HepG2 (cell line): ENCODE data around the gene SEPTIN5. TPM values are rescaled to one million over a fixed set of nuclear protein-coding genes. Genes with fewer than 3 reads are reported as not detected.

Experiments used
- ATAC-seq: fragments of 200-7000 bp; cut with Tn5 transposase; 3 replicates; pipeline ENCODE4 v1.9.1; 2020; ENCODE audit warnings: mild to moderate bottlenecking, moderate library complexity
- BruUV-seq: library from RNA; stranded (reverse); fragments of 400-500 nt; replicated peaks from 2 replicates; lab custom pipeline; 2021; lab: Mats Ljungman, UMichigan
- CTCF ChIA-PET: fragments of 300-600 bp; formaldehyde crosslinking; extraction: SDS; loops from one replicate; lab custom pipeline; 2021; ENCODE audit warnings: low total read pairs, inconsistent platforms, low intra/inter-chr PET ratio; lab: Yijun Ruan, JAX
- POLR2A ChIA-PET: fragments of 350-600 bp; sonication (Branson Sonifier 250); formaldehyde crosslinking; loops from one replicate; lab custom pipeline; 2020; ENCODE audit warnings: antibody characterized with exemption, inconsistent platforms; lab: Yijun Ruan, JAX
- DNase-seq: peaks from one replicate; pipeline ENCODE4 v3.0.0-alpha.2; 2015; ENCODE audit warnings: low spot score
- FAIRE-seq: peaks from 3 replicates; lab custom pipeline; 2011; peaks lifted over from hg19 to GRCh38; lab: Jason Lieb, UNC
- H2AFZ ChIP-seq: one replicate; pipeline ENCODE4 v1.6.1; 2011; ENCODE audit warnings: low read length, inconsistent platforms
- H3K27ac ChIP-seq: fragments of 300-600 bp; 3 replicates; pipeline ENCODE4 v1.8.0; 2011; ENCODE audit warnings: mixed run types, mild to moderate bottlenecking, mixed read lengths, low read length, inconsistent platforms; ENCODE audit not compliant: insufficient read depth; ENCODE audit errors: extremely low read length
- H3K27me3 ChIP-seq, 2 experiments: fragments of 200-600 bp in 1 of 2; 2 replicates in 1 of 2; 3 replicates in 1 of 2; pipeline versions ENCODE4 v1.6.0 to v1.8.0; 2011; ENCODE audit warnings: low read length in 2 of 2, mild to moderate bottlenecking in 2 of 2, moderate library complexity in 2 of 2, inconsistent platforms in 1 of 2; ENCODE audit not compliant: insufficient read depth in 2 of 2, control insufficient read depth in 1 of 2
- H3K36me3 ChIP-seq, 2 experiments: fragments of 200-600 bp in 1 of 2; replicated peaks in 1 of 2; 2 replicates in 1 of 2; 3 replicates in 1 of 2; pipeline versions ENCODE4 v1.5.1 to v1.8.0; 2011; ENCODE audit warnings: low read length in 2 of 2, inconsistent platforms in 1 of 2; ENCODE audit not compliant: insufficient read depth in 2 of 2, control insufficient read depth in 1 of 2
- H3K4me1 ChIP-seq: 2 replicates; pipeline ENCODE4 v1.5.1; 2012; ENCODE audit warnings: low read length, inconsistent platforms; ENCODE audit not compliant: insufficient read depth
- H3K4me2 ChIP-seq: 2 replicates; pipeline ENCODE4 v1.6.0; 2011; ENCODE audit warnings: low read depth, low read length, inconsistent platforms
- H3K4me3 ChIP-seq, 3 experiments: fragments of 200-600 bp in 1 of 3; sonication (generic), shearing (Covaris generic) in 1 of 3; replicated peaks in 1 of 3; 2 replicates each; pipeline ENCODE4 v1.5.1; 2011 to 2016; ENCODE audit warnings: low read length in 3 of 3, inconsistent platforms in 2 of 3, low read depth in 2 of 3, mild to moderate bottlenecking in 2 of 3, control low read depth in 1 of 3, mixed read lengths in 1 of 3; ENCODE audit not compliant: insufficient read depth in 1 of 3
- H3K79me2 ChIP-seq: one replicate; pipeline ENCODE4 v1.6.1; 2011; ENCODE audit warnings: low read length, inconsistent platforms; ENCODE audit not compliant: insufficient read depth
- H3K9ac ChIP-seq: 2 replicates; pipeline ENCODE4 v1.6.0; 2011; ENCODE audit warnings: mild to moderate bottlenecking, low read depth, low read length, inconsistent platforms; ENCODE audit not compliant: insufficient read depth
- H3K9me3 ChIP-seq: 2 replicates; pipeline ENCODE4 v1.5.1; 2012; ENCODE audit warnings: mild to moderate bottlenecking, low read length
- H4K20me1 ChIP-seq: 2 replicates; pipeline ENCODE4 v1.6.0; 2011; ENCODE audit warnings: inconsistent platforms, mild to moderate bottlenecking, low read length, moderate library complexity; ENCODE audit not compliant: insufficient read depth
- BRCA1 ChIP-seq: sonication (generic); formaldehyde crosslinking; IDR thresholded peaks from 2 replicates; pipeline ENCODE4 v1.4.0; 2020; ENCODE audit warnings: missing genetic modification reagents
- ELF3 ChIP-seq: IDR thresholded peaks from 2 replicates; pipeline ENCODE4 v1.6.1; 2016; ENCODE audit warnings: missing genetic modification reagents, missing compliant biosample characterization
- MAZ ChIP-seq, 2 experiments: sonication (generic) in 1 of 2; formaldehyde crosslinking in 1 of 2; IDR thresholded peaks; 2 replicates each; pipeline versions ENCODE4 v1.5.0 to v1.6.1; 2012 to 2020; ENCODE audit warnings: low read depth in 2 of 2, mild to moderate bottlenecking in 2 of 2, borderline replicate concordance in 1 of 2, improper control_type of control experiment in 1 of 2, low read length in 1 of 2, missing genetic modification reagents in 1 of 2, moderate library complexity in 1 of 2
- NFE2 ChIP-seq: sonication (generic); formaldehyde crosslinking; IDR thresholded peaks from 2 replicates; pipeline ENCODE4 v1.4.0; 2020; ENCODE audit warnings: missing genetic modification reagents
- PITX1 ChIP-seq: sonication (generic); formaldehyde crosslinking; IDR thresholded peaks from 2 replicates; pipeline ENCODE4 v1.5.1; 2020; ENCODE audit warnings: mild to moderate bottlenecking, missing genetic modification reagents
- SRY ChIP-seq: sonication (generic); formaldehyde crosslinking; IDR thresholded peaks from 2 replicates; pipeline ENCODE4 v1.8.0; 2022; ENCODE audit warnings: mild to moderate bottlenecking, missing genetic modification reagents
- TBP ChIP-seq: sonication (generic); formaldehyde crosslinking; IDR thresholded peaks from 2 replicates; pipeline ENCODE4 v1.5.0; 2020; ENCODE audit warnings: missing genetic modification reagents
- ZBTB1 ChIP-seq: sonication (generic); formaldehyde crosslinking; IDR thresholded peaks from 2 replicates; pipeline ENCODE4 v1.4.0; 2020; ENCODE audit warnings: missing genetic modification reagents, borderline replicate concordance
- ZNF101 ChIP-seq: sonication (generic); formaldehyde crosslinking; IDR thresholded peaks from 2 replicates; pipeline ENCODE4 v1.4.0; 2020; ENCODE audit warnings: mild to moderate bottlenecking, low read depth, missing genetic modification reagents, borderline replicate concordance
- ZNF235 ChIP-seq: sonication (generic); formaldehyde crosslinking; IDR thresholded peaks from 2 replicates; pipeline ENCODE4 v1.8.1; 2023; ENCODE audit warnings: mild to moderate bottlenecking, missing genetic modification reagents, borderline replicate concordance
- ZNF33B ChIP-seq: sonication (generic); formaldehyde crosslinking; IDR thresholded peaks from 2 replicates; pipeline ENCODE4 v1.5.1; 2020; ENCODE audit warnings: mild to moderate bottlenecking, missing genetic modification reagents
- ZNF550 ChIP-seq: sonication (generic); formaldehyde crosslinking; IDR thresholded peaks from 2 replicates; pipeline ENCODE4 v1.4.0; 2020; ENCODE audit warnings: mild to moderate bottlenecking, missing genetic modification reagents, borderline replicate concordance
- WGBS: methylation state at CpG from one replicate; pipeline ENCODE4 v1.1.6; 2017; ENCODE audit warnings: low lambda C conversion rate; 5-methylcytosine and 5-hydroxymethylcytosine counted together
- in situ Hi-C: cut with HindIII; loops from 2 replicates; pipeline ENCODE4 v1.10.0; 2017; ENCODE audit warnings: low pct_unique_long_range_greater_than_20kb; ENCODE audit not compliant: extremely low pct_ligation_motif_present
- intact Hi-C: fragments of 100-400 bp; cut with micrococcal nuclease; formaldehyde crosslinking; loops from one replicate; pipeline ENCODE4 v1.10.0; 2022; ENCODE audit not compliant: unreplicated experiment
- polyA plus RNA-seq, 8 experiments: library from polyadenylated mRNA; depleted of rRNA in 3 of 8; stranded (reverse) in 7 of 8; unstranded in 1 of 8; fragments of >200 nt; fragmentation: Illumina TruSeq in 4 of 8; extraction: Trizol in 4 of 8; gene quantifications; 2 replicates each; pipeline versions ENCODE4 v1.2.1 to v1.2.3, GENCODE V29; 2011 to 2016; ENCODE audit warnings: low read depth in 4 of 8, missing spikeins in 1 of 8, mixed read lengths in 1 of 8; ENCODE audit not compliant: insufficient read depth in 1 of 8
- total RNA-seq, 5 experiments: library from RNA; depleted of rRNA; stranded (reverse); fragments of >200 nt; fragmentation: Illumina TruSeq; extraction: Trizol; gene quantifications; 2 replicates each; pipeline ENCODE4 v1.2.3, GENCODE V29; 2016; ENCODE audit warnings: low read depth in 1 of 5
- TF ChIP-seq, protein P1 (sequence below): sonication (generic); formaldehyde crosslinking; IDR thresholded peaks from 2 replicates; pipeline ENCODE4 v1.4.0; 2020; ENCODE audit warnings: missing genetic modification reagents
- TF ChIP-seq, protein P2 (sequence below): sonication (generic); formaldehyde crosslinking; IDR thresholded peaks from 2 replicates; pipeline ENCODE4 v1.5.0; 2020; ENCODE audit warnings: mild to moderate bottlenecking, missing genetic modification reagents
- TF ChIP-seq, protein P3 (sequence below): sonication (generic); formaldehyde crosslinking; IDR thresholded peaks from 2 replicates; pipeline ENCODE4 v1.5.1; 2020; ENCODE audit warnings: missing genetic modification reagents, mild to moderate bottlenecking, borderline replicate concordance

Gene SEPTIN5
- total and polyA plus RNA-seq, 2 of the 13 experiments (the other 11 are each of a cell fraction or from before 2014, with no cell fraction given) = 0.33 TPM; not detected in 1

DNA sequence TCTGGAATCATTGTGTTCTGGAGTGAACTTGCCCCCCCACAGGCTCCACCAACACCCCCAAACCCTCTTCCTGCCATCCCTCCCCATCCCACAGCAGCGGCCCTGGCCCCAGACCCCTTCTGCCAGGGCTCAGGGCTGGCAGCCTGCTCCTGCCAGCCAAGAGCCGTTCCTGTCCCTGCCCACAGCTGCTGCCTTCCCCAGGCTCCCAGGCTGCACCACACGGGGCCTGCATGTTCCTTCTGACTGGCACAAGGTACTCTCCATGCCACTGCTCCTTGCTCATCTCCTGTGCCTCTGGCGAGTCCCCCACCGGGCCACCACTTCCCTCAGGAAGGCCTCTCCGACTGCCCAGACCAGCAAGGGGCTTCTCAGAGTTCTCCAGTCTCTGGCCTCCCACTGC is 14.0 kb downstream of the SEPTIN5 start:
- no peak for FAIRE-seq
- CTCF ChIA-PET = no interaction called here

DNA sequence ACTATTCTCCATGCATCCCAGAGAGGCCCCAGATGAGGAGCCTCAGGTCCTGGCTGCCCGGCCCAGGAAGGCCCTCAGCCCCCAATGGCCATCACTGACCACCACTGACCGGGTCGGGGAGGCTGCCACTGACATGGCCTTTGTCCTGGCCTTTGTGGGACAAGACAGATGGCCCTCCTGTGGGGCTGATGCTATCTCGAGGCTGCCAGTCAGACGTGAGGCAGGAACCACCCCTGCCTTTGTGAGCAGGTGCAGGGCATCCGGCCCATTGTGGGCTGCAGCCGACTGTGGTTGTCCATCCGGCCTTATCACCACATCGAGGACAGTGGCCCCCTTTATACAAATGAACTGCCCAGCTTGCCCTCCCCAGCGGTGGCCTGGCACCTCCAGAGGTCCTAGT is 14.5 kb downstream of the SEPTIN5 start:
- no peak overlapping the region for H2AFZ ChIP-seq
- TF ChIP-seq ZBTB1 (CRISPR knock-in tag) (no peak), TBP (CRISPR knock-in tag) (no peak), PITX1 (CRISPR knock-in tag) (no peak), ZNF235 (CRISPR knock-in tag) (no peak), ELF3 (CRISPR knock-in tag) (no peak), MAZ (IDR thresholded peaks at IDR 0.05; ENCODE audit: borderline replicate concordance, low read depth, low read length) (no peak), MAZ (CRISPR knock-in tag; IDR thresholded peaks at IDR 0.05; ENCODE audit: low read depth) (no peak), ZNF101 (no peak), BRCA1 (CRISPR knock-in tag) (no peak), NFE2 (CRISPR knock-in tag) (no peak), ZNF550 (CRISPR knock-in tag) (no peak)
- TF ChIP-seq, protein P1, sequence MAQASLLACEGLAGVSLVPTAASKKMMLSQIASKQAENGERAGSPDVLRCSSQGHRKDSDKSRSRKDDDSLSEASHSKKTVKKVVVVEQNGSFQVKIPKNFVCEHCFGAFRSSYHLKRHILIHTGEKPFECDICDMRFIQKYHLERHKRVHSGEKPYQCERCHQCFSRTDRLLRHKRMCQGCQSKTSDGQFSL (CRISPR knock-in tag) = no peak
- TF ChIP-seq, protein P2, sequence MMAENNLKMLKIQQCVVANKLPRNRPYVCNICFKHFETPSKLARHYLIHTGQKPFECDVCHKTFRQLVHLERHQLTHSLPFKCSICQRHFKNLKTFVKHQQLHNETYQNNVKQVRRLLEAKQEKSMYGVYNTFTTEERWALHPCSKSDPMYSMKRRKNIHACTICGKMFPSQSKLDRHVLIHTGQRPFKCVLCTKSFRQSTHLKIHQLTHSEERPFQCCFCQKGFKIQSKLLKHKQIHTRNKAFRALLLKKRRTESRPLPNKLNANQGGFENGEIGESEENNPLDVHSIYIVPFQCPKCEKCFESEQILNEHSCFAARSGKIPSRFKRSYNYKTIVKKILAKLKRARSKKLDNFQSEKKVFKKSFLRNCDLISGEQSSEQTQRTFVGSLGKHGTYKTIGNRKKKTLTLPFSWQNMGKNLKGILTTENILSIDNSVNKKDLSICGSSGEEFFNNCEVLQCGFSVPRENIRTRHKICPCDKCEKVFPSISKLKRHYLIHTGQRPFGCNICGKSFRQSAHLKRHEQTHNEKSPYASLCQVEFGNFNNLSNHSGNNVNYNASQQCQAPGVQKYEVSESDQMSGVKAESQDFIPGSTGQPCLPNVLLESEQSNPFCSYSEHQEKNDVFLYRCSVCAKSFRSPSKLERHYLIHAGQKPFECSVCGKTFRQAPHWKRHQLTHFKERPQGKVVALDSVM (CRISPR knock-in tag) = no peak
- TF ChIP-seq, protein P3, sequence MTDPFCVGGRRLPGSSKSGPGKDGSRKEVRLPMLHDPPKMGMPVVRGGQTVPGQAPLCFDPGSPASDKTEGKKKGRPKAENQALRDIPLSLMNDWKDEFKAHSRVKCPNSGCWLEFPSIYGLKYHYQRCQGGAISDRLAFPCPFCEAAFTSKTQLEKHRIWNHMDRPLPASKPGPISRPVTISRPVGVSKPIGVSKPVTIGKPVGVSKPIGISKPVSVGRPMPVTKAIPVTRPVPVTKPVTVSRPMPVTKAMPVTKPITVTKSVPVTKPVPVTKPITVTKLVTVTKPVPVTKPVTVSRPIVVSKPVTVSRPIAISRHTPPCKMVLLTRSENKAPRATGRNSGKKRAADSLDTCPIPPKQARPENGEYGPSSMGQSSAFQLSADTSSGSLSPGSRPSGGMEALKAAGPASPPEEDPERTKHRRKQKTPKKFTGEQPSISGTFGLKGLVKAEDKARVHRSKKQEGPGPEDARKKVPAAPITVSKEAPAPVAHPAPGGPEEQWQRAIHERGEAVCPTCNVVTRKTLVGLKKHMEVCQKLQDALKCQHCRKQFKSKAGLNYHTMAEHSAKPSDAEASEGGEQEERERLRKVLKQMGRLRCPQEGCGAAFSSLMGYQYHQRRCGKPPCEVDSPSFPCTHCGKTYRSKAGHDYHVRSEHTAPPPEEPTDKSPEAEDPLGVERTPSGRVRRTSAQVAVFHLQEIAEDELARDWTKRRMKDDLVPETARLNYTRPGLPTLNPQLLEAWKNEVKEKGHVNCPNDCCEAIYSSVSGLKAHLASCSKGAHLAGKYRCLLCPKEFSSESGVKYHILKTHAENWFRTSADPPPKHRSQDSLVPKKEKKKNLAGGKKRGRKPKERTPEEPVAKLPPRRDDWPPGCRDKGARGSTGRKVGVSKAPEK (CRISPR knock-in tag) = no peak
- TF ChIP-seq, all 625 proteins: peak for 0
- Histone ChIP-seq H3K9ac (no peak overlapping the region), H3K79me2 (no peaks in the 10 kb centered on the region), H3K27ac (no peak overlapping the region), H3K4me3 (no peak overlapping the region), H3K27me3 (peaks cover 7 to 65% of the 10 kb centered on the region in 2 experiments; a peak in 4 of 5 replicates), H4K20me1 (no peaks in the 10 kb centered on the region), H3K4me1 (peaks cover 36% of the 10 kb centered on the region), H3K9me3 (no peaks in the 10 kb centered on the region), H3K4me2 (no peak overlapping the region), H3K36me3 (no peaks in the 10 kb centered on the region)
- no TSS peak for BruUV-seq
- POLR2A ChIA-PET = no interaction called here
- 0% methylated on average over 3 of the region's 10 CpGs for WGBS
- DNase-seq = no peak
- no peak for FAIRE-seq
- ATAC-seq = no peak
- CTCF ChIA-PET = no interaction called here
- in situ Hi-C loops (no loop called here), intact Hi-C loops (no loop called here)

More for the DNA sequence above, 14.0 kb downstream of the SEPTIN5 start:
- H2AFZ ChIP-seq = no peak overlapping the region
- POLR2A ChIA-PET = no interaction called here
- intact Hi-C loops (no loop called here), in situ Hi-C loops (no loop called here)
- peaks cover 7 to 66% of the 10 kb centered on the region in 2 experiments; a peak in 4 of 5 replicates for H3K27me3 ChIP-seq
- H3K36me3 ChIP-seq = no peaks in the 10 kb centered on the region
- ATAC-seq (no peak), DNase-seq (no peak)
- peaks cover 42% of the 10 kb centered on the region for H3K4me1 ChIP-seq
- no peaks in the 10 kb centered on the region for H3K9me3 ChIP-seq
- BruUV-seq = no TSS peak
- no peak overlapping the region for H3K27ac ChIP-seq
- H3K79me2 ChIP-seq = no peaks in the 10 kb centered on the region
- H3K4me2 ChIP-seq = no peak overlapping the region
- WGBS = 27% methylated on average over 2 of the region's 6 CpGs
- TF ChIP-seq ZNF33B (CRISPR knock-in tag) = no peak
- TF ChIP-seq SRY (CRISPR knock-in tag) = no peak
- H3K4me3 ChIP-seq = no peak overlapping the region
- no peaks in the 10 kb centered on the region for H4K20me1 ChIP-seq
- no peak overlapping the region for H3K9ac ChIP-seq
